Omental fat pad (tissue), 4 donors: ENCODE results near the gene CDYL. TPM values are rescaled to one million over a fixed set of nuclear protein-coding genes. Genes with fewer than 3 reads are reported as not detected.
"Not testable (repeated sequence)": the region's sequence is repeated elsewhere in the genome, so short reads cannot be mapped to it uniquely, and the experiment has no call there.

Source experiments
- ATAC-seq: fragments of 150-250 bp; one replicate; pipeline ENCODE4 v1.9.1; 2016; ENCODE audit warnings: mild to moderate bottlenecking, moderate library complexity; ENCODE audit not compliant: low FRiP score
- DNase-seq: peaks from one replicate; pipeline ENCODE4 v3.0.0-alpha.2; 2019; ENCODE audit warnings: low spot score
- CTCF ChIP-seq, 3 donors: fragments of 450-650 bp; IDR thresholded peaks; one replicate each; pipeline ENCODE4 v1.5.1; 2016 to 2017; ENCODE audit warnings: antibody characterized with exemption in 3 of 3, mild to moderate bottlenecking in 3 of 3, moderate library complexity in 2 of 3
- total RNA-seq, 4 donors: library from RNA; depleted of rRNA; stranded (reverse); fragments of >200 nt; gene quantifications; one replicate each; pipeline ENCODE4 v1.1.0, GENCODE V29; 2016

Gene CDYL
- total RNA-seq, 4 donors from 2014 or later: 32.2 to 34.5 (median 33.0) TPM

- DNase-seq (no peak), ATAC-seq (no peak)
- TF ChIP-seq CTCF (IDR thresholded peaks at IDR 0.05): no peak
Observed at GRCh38 chr6:4858194-4859015, 82.2 kb downstream of the CDYL start.

- no peak for DNase-seq
- ATAC-seq: no peak
- TF ChIP-seq CTCF (IDR thresholded peaks at IDR 0.05): no peak
Observed at GRCh38 chr6:4860387-4860786, 84.2 kb downstream of the CDYL start.

GRCh38 chr6:4861564-4861963 is 85.4 kb downstream of the CDYL start:
- no peak for TF ChIP-seq CTCF (IDR thresholded peaks at IDR 0.05)
- DNase-seq: no peak

GRCh38 chr6:4864519-4864918 is 88.3 kb downstream of the CDYL start:
- no peak for TF ChIP-seq CTCF (IDR thresholded peaks at IDR 0.05)
- DNase-seq (no peak), ATAC-seq (no peak)

More at GRCh38 chr6:4861564-4861963, 85.4 kb downstream of the CDYL start:
- no peak for ATAC-seq

GRCh38 chr6:4865006-4865405 is 88.8 kb downstream of the CDYL start:
- ATAC-seq, DNase-seq: not testable (repeated sequence)

GRCh38 chr6:4870821-4871494 is 94.8 kb downstream of the CDYL start:
- no peak for ATAC-seq
- DNase-seq: no peak
- no peak for TF ChIP-seq CTCF (IDR thresholded peaks at IDR 0.05)

GRCh38 chr6:4871825-4872224 is 95.6 kb downstream of the CDYL start:
- DNase-seq: no peak
- ATAC-seq: no peak
- no peak for TF ChIP-seq CTCF (IDR thresholded peaks at IDR 0.05)
